Calu3 (cell line): ENCODE data around the gene PCBD1. TPM values are rescaled to one million over a fixed set of nuclear protein-coding genes. Genes with fewer than 3 reads are reported as not detected.

ENCODE experiments used
- BruUV-seq: library from RNA; stranded (reverse); fragments of 400-500 nt; replicated peaks from 2 replicates; lab custom pipeline; 2021; lab: Mats Ljungman, UMichigan
- CTCF ChIA-PET: fragments of 300-600 bp; sonication (Branson Sonifier 250); formaldehyde crosslinking; loops from one replicate; lab custom pipeline; 2022; ENCODE audit warnings: antibody characterized with exemption; lab: Charles Lee
- DNase-seq: peaks from one replicate; pipeline ENCODE4 v3.0.0; 2022
- H3K27ac Mint-ChIP-seq: one replicate; pipeline ENCODE4 v1.8.0; 2022; ENCODE audit warnings: mixed read lengths; ENCODE audit not compliant: unreplicated experiment
- H3K27me3 Mint-ChIP-seq: one replicate; pipeline ENCODE4 v1.8.0; 2022; ENCODE audit warnings: mixed read lengths; ENCODE audit not compliant: unreplicated experiment
- H3K36me3 Mint-ChIP-seq: one replicate; pipeline ENCODE4 v1.8.0; 2022; ENCODE audit warnings: mild to moderate bottlenecking, moderate library complexity, mixed read lengths; ENCODE audit not compliant: insufficient read depth, unreplicated experiment
- H3K4me1 Mint-ChIP-seq: one replicate; pipeline ENCODE4 v1.8.0; 2022; ENCODE audit warnings: mild to moderate bottlenecking, low read depth, mixed read lengths; ENCODE audit not compliant: unreplicated experiment
- H3K4me3 Mint-ChIP-seq: one replicate; pipeline ENCODE4 v1.8.0; 2022; ENCODE audit warnings: mild to moderate bottlenecking, low read depth, moderate library complexity, mixed read lengths; ENCODE audit not compliant: unreplicated experiment
- H3K9me3 Mint-ChIP-seq: one replicate; pipeline ENCODE4 v1.8.0; 2022; ENCODE audit warnings: low read depth, mixed read lengths; ENCODE audit not compliant: unreplicated experiment
- CTCF ChIP-seq: fragments of 200-600 bp; IDR thresholded peaks from one replicate; pipeline ENCODE4 v1.8.0; 2022; ENCODE audit warnings: antibody characterized with exemption; ENCODE audit not compliant: unreplicated experiment
- intact Hi-C: fragments of 100-400 bp; cut with micrococcal nuclease; formaldehyde crosslinking; loops from one replicate; pipeline ENCODE4 v1.10.0; 2022; ENCODE audit not compliant: unreplicated experiment
- total RNA-seq: library from RNA; stranded (reverse); gene quantifications from 2 replicates; pipeline ENCODE4 v1.2.3, GENCODE V29; 2022

The PCBD1 gene
- total RNA-seq, 1 experiment from 2014 or later = 193 TPM

GRCh38 chr10:70903262-70903921 is 15.0 kb upstream of the PCBD1 start:
- Mint-ChIP-seq H3K36me3 (no peaks in the 10 kb centered on the region), H3K4me1 (peaks cover 7% of the 10 kb centered on the region), H3K27me3 (peaks cover 94% of the 10 kb centered on the region), H3K27ac (no peak overlapping the region), H3K4me3 (no peak overlapping the region), H3K9me3 (no peaks in the 10 kb centered on the region)
- TF ChIP-seq CTCF = peak; percentile 89
- intact Hi-C loops = loop anchor here (5.0 kb wide), 1 partner anchor 384 kb away; no protein-coding TSS in a partner anchor
- BruUV-seq = no TSS peak
- CTCF ChIA-PET = interaction anchor here (0.7 to 1.5 kb wide), 11 partner anchors 15 to 736 kb away, joined by 3 to 8 read pairs (median 3); no protein-coding TSS in a partner anchor
- peak; percentile 70 for DNase-seq

GRCh38 chr10:70902661-70903261 is 14.4 kb upstream of the PCBD1 start:
- Mint-ChIP-seq H3K27me3 (peaks cover 88% of the 10 kb centered on the region), H3K4me1 (peaks cover 7% of the 10 kb centered on the region), H3K36me3 (no peaks in the 10 kb centered on the region), H3K27ac (no peak overlapping the region), H3K4me3 (no peak overlapping the region), H3K9me3 (no peaks in the 10 kb centered on the region)
- intact Hi-C loops = loop anchor here (5.0 kb wide), 1 partner anchor 385 kb away; no protein-coding TSS in a partner anchor
- no peak for DNase-seq
- CTCF ChIA-PET = interaction anchor here (0.7 to 1.5 kb wide), 11 partner anchors 14 to 737 kb away, joined by 3 to 8 read pairs (median 3); no protein-coding TSS in a partner anchor
- TF ChIP-seq CTCF = no peak
- no TSS peak for BruUV-seq

- DNase-seq = no peak
- Mint-ChIP-seq H3K9me3 (no peaks in the 10 kb centered on the region), H3K27ac (no peak overlapping the region), H3K36me3 (no peaks in the 10 kb centered on the region), H3K4me3 (no peak overlapping the region), H3K27me3 (peaks cover 74% of the 10 kb centered on the region), H3K4me1 (peaks cover 7% of the 10 kb centered on the region)
- intact Hi-C loops = loop anchor here (5.0 kb wide), 1 partner anchor 386 kb away; no protein-coding TSS in a partner anchor
- CTCF ChIA-PET = interaction anchor here (1.4 kb wide), 1 partner anchor 383 kb away, joined by 3 read pairs; no protein-coding TSS in a partner anchor
- TF ChIP-seq CTCF = no peak
- BruUV-seq = no TSS peak
Measured at GRCh38 chr10:70901276-70901878, 13.0 kb upstream of the PCBD1 start.

GRCh38 chr10:70899096-70899495 is 10.7 kb upstream of the PCBD1 start:
- BruUV-seq = no TSS peak
- DNase-seq = no peak
- peaks cover 7% of the 10 kb centered on the region for H3K4me1 Mint-ChIP-seq
- no peak for TF ChIP-seq CTCF
- no peak overlapping the region for H3K4me3 Mint-ChIP-seq
- H3K36me3 Mint-ChIP-seq = no peaks in the 10 kb centered on the region
- no peak overlapping the region for H3K27ac Mint-ChIP-seq
- peaks cover 60% of the 10 kb centered on the region for H3K27me3 Mint-ChIP-seq
- no peaks in the 10 kb centered on the region for H3K9me3 Mint-ChIP-seq
- intact Hi-C loops = no loop called here
- CTCF ChIA-PET = no interaction called here
